Sigmoid colon (tissue), 7 donors: ENCODE measurements around the gene TMEM41B. TPM values are rescaled to one million over a fixed set of nuclear protein-coding genes. Genes with fewer than 3 reads are reported as not detected.

Experiments used
- DNase-seq: peaks from one replicate; pipeline ENCODE4 v3.0.0-alpha.2; 2019
- H3K27ac ChIP-seq, 4 donors: fragments of 200-600 bp; sonication (generic); one replicate each; pipeline ENCODE4 v1.5.1; 2016 to 2019; ENCODE audit warnings: mild to moderate bottlenecking in 1 of 4
- H3K27me3 ChIP-seq, 3 donors: fragments of 200-600 bp; sonication (generic); one replicate each; pipeline ENCODE4 v1.5.1; 2019; ENCODE audit warnings: mild to moderate bottlenecking in 1 of 3
- H3K36me3 ChIP-seq, 4 donors: fragments of 200-600 bp; sonication (generic); one replicate each; pipeline ENCODE4 v1.5.1; 2016 to 2019
- H3K4me1 ChIP-seq, 4 donors: fragments of 200-600 bp; sonication (generic); one replicate each; pipeline ENCODE4 v1.5.1; 2017 to 2019
- H3K4me3 ChIP-seq, 4 donors: fragments of 200-600 bp; sonication (generic); one replicate each; pipeline ENCODE4 v1.5.1; 2017 to 2019; ENCODE audit warnings: mild to moderate bottlenecking in 2 of 4, moderate library complexity in 1 of 4
- H3K9me3 ChIP-seq, 4 donors: fragments of 200-600 bp in 3 of 4; sonication (generic) in 3 of 4; one replicate each; pipeline versions ENCODE4 v1.5.1 to v1.6.1; 2013 to 2019
- EP300 ChIP-seq, 4 donors: sonication (generic); formaldehyde crosslinking; IDR thresholded peaks; one replicate each; pipeline ENCODE4 v1.6.1; 2017; ENCODE audit warnings: antibody characterized with exemption in 4 of 4
- POLR2A ChIP-seq, 2 donors: fragments of 450-650 bp; IDR thresholded peaks; one replicate each; pipeline ENCODE4 v1.6.1; 2016; ENCODE audit warnings: antibody characterized with exemption in 2 of 2, mild to moderate bottlenecking in 2 of 2, moderate library complexity in 2 of 2
- POLR2AphosphoS5 ChIP-seq, 4 donors: sonication (generic); formaldehyde crosslinking; IDR thresholded peaks; one replicate each; pipeline ENCODE4 v1.6.1; 2017; ENCODE audit warnings: antibody characterized with exemption in 4 of 4
- WGBS, 2 donors: extraction: QIAGEN DNeasy Blood & Tissue Kit; methylation state at CpG; one replicate each; pipeline ENCODE4 v1.1.7; 2013; 5-methylcytosine and 5-hydroxymethylcytosine counted together
- intact Hi-C: fragments of 100-400 bp; cut with DNase I; formaldehyde crosslinking; loops from one replicate; pipeline ENCODE4 v1.15.1; 2023
- polyA plus RNA-seq, 3 donors: library from polyadenylated mRNA; stranded (reverse); fragments of 200-250 nt; gene quantifications; one replicate each; pipeline ENCODE4 v1.2.3, GENCODE V29; 2013
- total RNA-seq, 4 donors: library from RNA; depleted of rRNA; stranded (reverse); fragments of >200 nt; gene quantifications; one replicate each; pipeline ENCODE4 v1.1.0, GENCODE V29; 2016
- TF ChIP-seq, protein P1 (sequence below), 4 experiments: fragments of 450-650 bp in 3 of 4; fragments of 200-600 bp in 1 of 4; IDR thresholded peaks; one replicate each; pipeline ENCODE4 v1.5.1; 2016 to 2019; ENCODE audit warnings: antibody characterized with exemption in 4 of 4, mild to moderate bottlenecking in 3 of 4, moderate library complexity in 2 of 4
- donor health status: healthy with polysubstance abuse.
- donor health status: Bipolar disorder and iron deficiency.
- donor health status: healthy.

The TMEM41B gene
- total and polyA plus RNA-seq, 7 donors: 6.5 to 22.2 (median 20.4) TPM

- TF ChIP-seq POLR2A (IDR thresholded peaks at IDR 0.05) (no peak), POLR2AphosphoS5 (IDR thresholded peaks at IDR 0.05) (no peak), EP300 (IDR thresholded peaks at IDR 0.05) (no peak)
- TF ChIP-seq, protein P1, sequence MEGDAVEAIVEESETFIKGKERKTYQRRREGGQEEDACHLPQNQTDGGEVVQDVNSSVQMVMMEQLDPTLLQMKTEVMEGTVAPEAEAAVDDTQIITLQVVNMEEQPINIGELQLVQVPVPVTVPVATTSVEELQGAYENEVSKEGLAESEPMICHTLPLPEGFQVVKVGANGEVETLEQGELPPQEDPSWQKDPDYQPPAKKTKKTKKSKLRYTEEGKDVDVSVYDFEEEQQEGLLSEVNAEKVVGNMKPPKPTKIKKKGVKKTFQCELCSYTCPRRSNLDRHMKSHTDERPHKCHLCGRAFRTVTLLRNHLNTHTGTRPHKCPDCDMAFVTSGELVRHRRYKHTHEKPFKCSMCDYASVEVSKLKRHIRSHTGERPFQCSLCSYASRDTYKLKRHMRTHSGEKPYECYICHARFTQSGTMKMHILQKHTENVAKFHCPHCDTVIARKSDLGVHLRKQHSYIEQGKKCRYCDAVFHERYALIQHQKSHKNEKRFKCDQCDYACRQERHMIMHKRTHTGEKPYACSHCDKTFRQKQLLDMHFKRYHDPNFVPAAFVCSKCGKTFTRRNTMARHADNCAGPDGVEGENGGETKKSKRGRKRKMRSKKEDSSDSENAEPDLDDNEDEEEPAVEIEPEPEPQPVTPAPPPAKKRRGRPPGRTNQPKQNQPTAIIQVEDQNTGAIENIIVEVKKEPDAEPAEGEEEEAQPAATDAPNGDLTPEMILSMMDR (IDR thresholded peaks at IDR 0.05): no peak
- no peaks in the 10 kb centered on the region for H3K9me3 ChIP-seq
- DNase-seq: no peak
- H3K27me3 ChIP-seq: no peaks in the 10 kb centered on the region
- H3K4me1 ChIP-seq: no peaks in the 10 kb centered on the region
- H3K4me3 ChIP-seq: no peak overlapping the region
- intact Hi-C loops: no loop called here
- no peak overlapping the region for H3K27ac ChIP-seq
- WGBS, 2 donors: 86 to 91% methylated on average over 10 of the region's 10 CpGs
- peaks cover 0 to 28% (median 0%) of the 10 kb centered on the region in 4 donors for H3K36me3 ChIP-seq
Observed at GRCh38 chr11:9301720-9302119, 12.7 kb downstream of the TMEM41B start.

- no peak for DNase-seq
- Histone ChIP-seq H3K27ac (no peak overlapping the region), H3K4me1 (no peaks in the 10 kb centered on the region), H3K9me3 (no peaks in the 10 kb centered on the region), H3K4me3 (no peak overlapping the region), H3K27me3 (no peaks in the 10 kb centered on the region), H3K36me3 (peaks cover 0 to 35% (median 0%) of the 10 kb centered on the region in 4 donors)
- 96 to 97% methylated on average over 7 of the region's 7 CpGs for WGBS, 2 donors
- no peak for TF ChIP-seq EP300 (IDR thresholded peaks at IDR 0.05)
- TF ChIP-seq POLR2A (IDR thresholded peaks at IDR 0.05): no peak
- TF ChIP-seq, protein P1 (IDR thresholded peaks at IDR 0.05): no peak
- no peak for TF ChIP-seq POLR2AphosphoS5 (IDR thresholded peaks at IDR 0.05)
- intact Hi-C loops: no loop called here
Observed at GRCh38 chr11:9293646-9294045, 20.7 kb downstream of the TMEM41B start.

GRCh38 chr11:9285850-9286587 is 28.4 kb downstream of the TMEM41B start:
- Histone ChIP-seq H3K9me3 (no peaks in the 10 kb centered on the region), H3K36me3 (peaks cover 0 to 28% (median 2%) of the 10 kb centered on the region in 4 donors), H3K4me3 (no peak overlapping the region), H3K27ac (no peak overlapping the region), H3K27me3 (no peaks in the 10 kb centered on the region), H3K4me1 (no peaks in the 10 kb centered on the region)
- no peak for TF ChIP-seq EP300 (IDR thresholded peaks at IDR 0.05)
- no peak for TF ChIP-seq POLR2AphosphoS5 (IDR thresholded peaks at IDR 0.05)
- TF ChIP-seq, protein P1 (IDR thresholded peaks at IDR 0.05): no peak
- no peak for TF ChIP-seq POLR2A (IDR thresholded peaks at IDR 0.05)
- 95% methylated on average over 14 of the region's 14 CpGs for WGBS, 2 donors
- intact Hi-C loops: no loop called here
- DNase-seq: no peak

GRCh38 chr11:9280655-9281301 is 33.6 kb downstream of the TMEM41B start:
- Histone ChIP-seq H3K27me3 (no peaks in the 10 kb centered on the region), H3K27ac (no peak overlapping the region), H3K9me3 (no peaks in the 10 kb centered on the region), H3K4me1 (no peaks in the 10 kb centered on the region), H3K36me3 (peaks cover 0 to 27% (median 0%) of the 10 kb centered on the region in 4 donors), H3K4me3 (no peak overlapping the region)
- WGBS, 2 donors: 16 to 31% methylated on average over 4 of the region's 4 CpGs
- no peak for DNase-seq
- intact Hi-C loops: no loop called here
- no peak for TF ChIP-seq POLR2AphosphoS5 (IDR thresholded peaks at IDR 0.05)
- TF ChIP-seq POLR2A (IDR thresholded peaks at IDR 0.05): no peak
- TF ChIP-seq, protein P1 (IDR thresholded peaks at IDR 0.05): no peak
- TF ChIP-seq EP300 (IDR thresholded peaks at IDR 0.05): no peak
